ENCODE data around the gene RHD.
"Not testable (repeated sequence)": the region's sequence is repeated elsewhere in the genome, so short reads cannot be mapped to it uniquely, and the experiment has no call there.

GRCh38 chr1:25304936-25305335 is 32.6 kb downstream of the RHD start:
- TF ChIP-seq, protein P1, sequence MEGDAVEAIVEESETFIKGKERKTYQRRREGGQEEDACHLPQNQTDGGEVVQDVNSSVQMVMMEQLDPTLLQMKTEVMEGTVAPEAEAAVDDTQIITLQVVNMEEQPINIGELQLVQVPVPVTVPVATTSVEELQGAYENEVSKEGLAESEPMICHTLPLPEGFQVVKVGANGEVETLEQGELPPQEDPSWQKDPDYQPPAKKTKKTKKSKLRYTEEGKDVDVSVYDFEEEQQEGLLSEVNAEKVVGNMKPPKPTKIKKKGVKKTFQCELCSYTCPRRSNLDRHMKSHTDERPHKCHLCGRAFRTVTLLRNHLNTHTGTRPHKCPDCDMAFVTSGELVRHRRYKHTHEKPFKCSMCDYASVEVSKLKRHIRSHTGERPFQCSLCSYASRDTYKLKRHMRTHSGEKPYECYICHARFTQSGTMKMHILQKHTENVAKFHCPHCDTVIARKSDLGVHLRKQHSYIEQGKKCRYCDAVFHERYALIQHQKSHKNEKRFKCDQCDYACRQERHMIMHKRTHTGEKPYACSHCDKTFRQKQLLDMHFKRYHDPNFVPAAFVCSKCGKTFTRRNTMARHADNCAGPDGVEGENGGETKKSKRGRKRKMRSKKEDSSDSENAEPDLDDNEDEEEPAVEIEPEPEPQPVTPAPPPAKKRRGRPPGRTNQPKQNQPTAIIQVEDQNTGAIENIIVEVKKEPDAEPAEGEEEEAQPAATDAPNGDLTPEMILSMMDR (conservative IDR thresholded peaks at IDR 0.05; ENCODE audit: low read length), result not testable (repeated sequence)
- TF ChIP-seq EZH2phosphoT487 (IDR thresholded peaks at IDR 0.05; ENCODE audit: borderline replicate concordance, low read depth, low read length), result not testable (repeated sequence)
